ENCODE results near the gene IFNL1. TPM values are rescaled to one million over a fixed set of nuclear protein-coding genes. Genes with fewer than 3 reads are reported as not detected.

Gene IFNL1
- total and polyA plus RNA-seq, 2 donors (not counting 3 experiments of a cell fraction or from before 2014, with no cell fraction given): not detected

- H3K9ac ChIP-seq (replicated peaks; ENCODE audit: extremely low read depth, insufficient read depth, low read length): no peak overlapping the region
- H3K9me1 ChIP-seq (replicated peaks; ENCODE audit: control insufficient read depth, extremely low read depth, insufficient read depth, low read length): no peaks in the 10 kb centered on the region
- no peaks in the 10 kb centered on the region for H3K36me3 ChIP-seq (ENCODE audit: control insufficient read depth in 2 of 2, extremely low read depth in 1 of 2, insufficient read depth in 2 of 2, low read length in 2 of 2)
- FAIRE-seq: no peak
- H4K20me1 ChIP-seq (replicated peaks; ENCODE audit: control insufficient read depth, extremely low read depth, insufficient read depth, low read length): no peaks in the 10 kb centered on the region
- CTCF ChIA-PET: no interaction called here
- H3K9me3 ChIP-seq (replicated peaks; ENCODE audit: control insufficient read depth, insufficient read depth, low read length): no peaks in the 10 kb centered on the region
- H3K27me3 ChIP-seq (ENCODE audit: control insufficient read depth in 2 of 2, insufficient read depth in 2 of 2, low read length in 2 of 2): peaks cover 0 to 3% of the 10 kb centered on the region in 2 experiments
- no peak for DNase-seq (ENCODE audit: low read depth, low spot score)
- dilution Hi-C loops (cut with MboI; ENCODE audit: extremely low pct_ligation_motif_present, low sequenced_read_pairs): no loop called here
- no peak for TF ChIP-seq CTCF (IDR thresholded peaks at IDR 0.05; ENCODE audit: extremely low read depth in 1 of 2, insufficient read depth in 1 of 2, low read depth in 1 of 2, low read length in 2 of 2)
- TF ChIP-seq, protein P1, sequence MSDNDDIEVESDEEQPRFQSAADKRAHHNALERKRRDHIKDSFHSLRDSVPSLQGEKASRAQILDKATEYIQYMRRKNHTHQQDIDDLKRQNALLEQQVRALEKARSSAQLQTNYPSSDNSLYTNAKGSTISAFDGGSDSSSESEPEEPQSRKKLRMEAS (IDR thresholded peaks at IDR 0.05; ENCODE audit: insufficient read depth, insufficient read length): no peak
- no peak for TF ChIP-seq FOS (IDR thresholded peaks at IDR 0.05; ENCODE audit: borderline replicate concordance, insufficient read depth, low read length)
- TF ChIP-seq MYC (IDR thresholded peaks at IDR 0.05; ENCODE audit: low read depth, low read length): no peak
- TF ChIP-seq GATA2 (IDR thresholded peaks at IDR 0.05; ENCODE audit: insufficient read depth, insufficient read length, low read depth, low read length): no peak
- no peak for TF ChIP-seq JUN (IDR thresholded peaks at IDR 0.05; ENCODE audit: borderline replicate concordance, insufficient read depth, insufficient read length, low read depth)
- no peak for TF ChIP-seq EZH2 (IDR thresholded peaks at IDR 0.05; ENCODE audit: borderline replicate concordance, low read depth, low read length, severe bottlenecking)
- no peak for TF ChIP-seq POLR2AphosphoS5 (IDR thresholded peaks at IDR 0.05; ENCODE audit: insufficient read depth, low read depth, low read length)
- TF ChIP-seq POLR2A (IDR thresholded peaks at IDR 0.05; ENCODE audit: low read depth, low read length): no peak
- H3K4me1 ChIP-seq (ENCODE audit: control insufficient read depth, extremely low read depth, insufficient read depth, low read length): peaks cover 5% of the 10 kb centered on the region
- no TSS peak for BruUV-seq (replicated peaks)
- H3K79me2 ChIP-seq (ENCODE audit: control insufficient read depth, insufficient read depth, low read length): no peaks in the 10 kb centered on the region
- H3K27ac ChIP-seq (ENCODE audit: insufficient read depth, low read depth, low read length): no peak overlapping the region
- H2AFZ ChIP-seq (ENCODE audit: low read depth, low read length): peak overlapping the region; percentile 84
- intact Hi-C loops (cut with micrococcal nuclease): no loop called here
- peak overlapping the region in 2 of 3 experiments; percentile 20 to 46 for H3K4me3 ChIP-seq (replicated peaks in 1 of 3; ENCODE audit: insufficient read depth in 1 of 3, low read depth in 1 of 3, low read length in 3 of 3)
- H3K4me2 ChIP-seq (ENCODE audit: insufficient read depth, low read length): peak overlapping the region; percentile 8
- POLR2A ChIA-PET: no interaction called here
Measured at GRCh38 chr19:39319892-39320248, 23.7 kb downstream of the IFNL1 start.

Measured in endothelial cell of umbilical vein (primary cell).